GM12891 (cell line): ENCODE results near the gene RPUSD1.

Source experiments
- POLR2AphosphoS5 ChIP-seq: IDR thresholded peaks from 2 replicates; pipeline ENCODE4 v1.6.1; 2011; ENCODE audit warnings: low read depth, low read length, control low read depth
- SPI1 ChIP-seq: IDR thresholded peaks from 2 replicates; pipeline ENCODE4 v1.6.1; 2011; ENCODE audit warnings: low read depth, low read length, control low read depth

GRCh38 chr16:804193-805048, 16.2 kb upstream of the RPUSD1 start:
- TF ChIP-seq POLR2AphosphoS5 = no peak
- TF ChIP-seq SPI1 = no peak
